ENCODE data around the gene LILRB5.
"Not testable (repeated sequence)": the region's sequence is repeated elsewhere in the genome, so short reads cannot be mapped to it uniquely, and the experiment has no call there.

LILRB5 gene

GRCh38 chr19:54282686-54283470, 25.8 kb upstream of the LILRB5 start:
- H3K4me3 ChIP-seq (replicated peaks; ENCODE audit: low read depth, low read length): no peak overlapping the region
- no peak for DNase-seq (ENCODE audit: extremely low read depth, insufficient read length)
- TF ChIP-seq CTCF (IDR thresholded peaks at IDR 0.05; ENCODE audit: insufficient read depth, low read length, poor library complexity, severe bottlenecking): no peak
- no peaks in the 10 kb centered on the region; the same call in 1 of the 2 replicates for H3K27me3 ChIP-seq (replicated peaks; ENCODE audit: control insufficient read depth, insufficient read depth, low read length)
- no peaks in the 10 kb centered on the region for H3K36me3 ChIP-seq (ENCODE audit: control insufficient read depth, insufficient read depth, low read length)

GRCh38 chr19:54281729-54282075, 24.6 kb upstream of the LILRB5 start:
- not testable (repeated sequence) for DNase-seq (ENCODE audit: extremely low read depth, insufficient read length)

GRCh38 chr19:54281007-54281728, 24.1 kb upstream of the LILRB5 start, which contains the start of gene LILRB2:
LILRB2 (minus strand) TSS chr19:54281110; CDS start chr19:54280496, 614 bp downstream.
- DNase-seq (ENCODE audit: extremely low read depth, insufficient read length): no peak
- H3K4me3 ChIP-seq (replicated peaks; ENCODE audit: low read depth, low read length): no peak within 1 kb of the TSS
- no peak for TF ChIP-seq CTCF (IDR thresholded peaks at IDR 0.05; ENCODE audit: insufficient read depth, low read length, poor library complexity, severe bottlenecking)
- H3K27me3 ChIP-seq (replicated peaks; ENCODE audit: control insufficient read depth, insufficient read depth, low read length): no peaks in the 10 kb centered on the region; the same call in 1 of the 2 replicates
- H3K36me3 ChIP-seq (ENCODE audit: control insufficient read depth, insufficient read depth, low read length): no peaks in the 10 kb centered on the region

More at GRCh38 chr19:54281729-54282075, 24.6 kb upstream of the LILRB5 start:
- H3K27me3 ChIP-seq (replicated peaks; ENCODE audit: control insufficient read depth, insufficient read depth, low read length); H3K36me3 ChIP-seq (ENCODE audit: control insufficient read depth, insufficient read depth, low read length); H3K4me3 ChIP-seq (replicated peaks; ENCODE audit: low read depth, low read length): not testable (repeated sequence)

GRCh38 chr19:54280441-54280840, 23.4 kb upstream of the LILRB5 start:
- not testable (repeated sequence) for H3K4me3 ChIP-seq (replicated peaks; ENCODE audit: low read depth, low read length); H3K36me3 ChIP-seq (ENCODE audit: control insufficient read depth, insufficient read depth, low read length); H3K27me3 ChIP-seq (replicated peaks; ENCODE audit: control insufficient read depth, insufficient read depth, low read length); DNase-seq (ENCODE audit: extremely low read depth, insufficient read length)

- DNase-seq (ENCODE audit: extremely low read depth, insufficient read length); H3K36me3 ChIP-seq (ENCODE audit: control insufficient read depth, insufficient read depth, low read length); H3K27me3 ChIP-seq (replicated peaks; ENCODE audit: control insufficient read depth, insufficient read depth, low read length); H3K4me3 ChIP-seq (replicated peaks; ENCODE audit: low read depth, low read length): not testable (repeated sequence)
Measured at GRCh38 chr19:54280025-54280424, 23.0 kb upstream of the LILRB5 start.

- Histone ChIP-seq H3K4me3 (replicated peaks; ENCODE audit: low read depth, low read length) (no peak overlapping the region), H3K27me3 (replicated peaks; ENCODE audit: control insufficient read depth, insufficient read depth, low read length) (no peaks in the 10 kb centered on the region; the same call in 1 of the 2 replicates), H3K36me3 (ENCODE audit: control insufficient read depth, insufficient read depth, low read length) (no peaks in the 10 kb centered on the region)
- no peak for DNase-seq (ENCODE audit: extremely low read depth, insufficient read length)
- no peak for TF ChIP-seq CTCF (IDR thresholded peaks at IDR 0.05; ENCODE audit: insufficient read depth, low read length, poor library complexity, severe bottlenecking)
Measured at GRCh38 chr19:54279406-54279962, 22.4 kb upstream of the LILRB5 start.

GRCh38 chr19:54278571-54279195, 21.6 kb upstream of the LILRB5 start:
- H3K36me3 ChIP-seq (ENCODE audit: control insufficient read depth, insufficient read depth, low read length); DNase-seq (ENCODE audit: extremely low read depth, insufficient read length); H3K4me3 ChIP-seq (replicated peaks; ENCODE audit: low read depth, low read length); H3K27me3 ChIP-seq (replicated peaks; ENCODE audit: control insufficient read depth, insufficient read depth, low read length): not testable (repeated sequence)

- H3K36me3 ChIP-seq (ENCODE audit: control insufficient read depth, insufficient read depth, low read length); DNase-seq (ENCODE audit: extremely low read depth, insufficient read length); H3K27me3 ChIP-seq (replicated peaks; ENCODE audit: control insufficient read depth, insufficient read depth, low read length); H3K4me3 ChIP-seq (replicated peaks; ENCODE audit: low read depth, low read length): not testable (repeated sequence)
Measured at GRCh38 chr19:54278056-54278455, 21.0 kb upstream of the LILRB5 start.

- H3K36me3 ChIP-seq (ENCODE audit: control insufficient read depth, insufficient read depth, low read length); H3K4me3 ChIP-seq (replicated peaks; ENCODE audit: low read depth, low read length); H3K27me3 ChIP-seq (replicated peaks; ENCODE audit: control insufficient read depth, insufficient read depth, low read length); DNase-seq (ENCODE audit: extremely low read depth, insufficient read length): not testable (repeated sequence)
Measured at GRCh38 chr19:54277111-54277615, 20.1 kb upstream of the LILRB5 start.
